Esophagus muscularis mucosa (tissue), 4 donors: Measurements from ENCODE around the gene IQCN. TPM values are rescaled to one million over a fixed set of nuclear protein-coding genes. Genes with fewer than 3 reads are reported as not detected.

Experiments
- DNase-seq: peaks from one replicate; pipeline ENCODE4 v3.0.0-alpha.2; 2017; ENCODE audit errors: extremely low spot score
- H3K27ac ChIP-seq, 4 donors: fragments of 200-600 bp; sonication (generic); replicated peaks in 1 of 4; 1 replicate in 3 of 4; 2 replicates in 1 of 4; pipeline ENCODE4 v1.5.1; 2016 to 2019; ENCODE audit warnings: mild to moderate bottlenecking in 1 of 4
- H3K27me3 ChIP-seq, 4 donors: fragments of 200-600 bp; sonication (generic); one replicate each; pipeline versions ENCODE4 v1.5.1 to v1.6.0; 2016 to 2019
- H3K36me3 ChIP-seq, 4 donors: fragments of 200-600 bp; sonication (generic); one replicate each; pipeline ENCODE4 v1.5.1; 2016 to 2019
- H3K4me1 ChIP-seq, 4 donors: fragments of 200-600 bp; sonication (generic); one replicate each; pipeline ENCODE4 v1.5.1; 2016 to 2019
- H3K4me3 ChIP-seq, 4 donors: fragments of 200-600 bp; sonication (generic); 1 replicate in 2 of 4; 2 replicates in 2 of 4; pipeline ENCODE4 v1.5.1; 2016 to 2019; ENCODE audit warnings: mild to moderate bottlenecking in 4 of 4, moderate library complexity in 1 of 4
- H3K9me3 ChIP-seq, 4 donors: fragments of 200-600 bp; sonication (generic); 1 replicate in 3 of 4; 2 replicates in 1 of 4; pipeline ENCODE4 v1.5.1; 2016 to 2019
- EP300 ChIP-seq: sonication (generic); formaldehyde crosslinking; IDR thresholded peaks from one replicate; pipeline ENCODE4 v1.6.1; 2017; ENCODE audit warnings: antibody characterized with exemption
- POLR2A ChIP-seq: fragments of 450-650 bp; IDR thresholded peaks from one replicate; pipeline ENCODE4 v1.6.1; 2017; ENCODE audit warnings: antibody characterized with exemption, moderate library complexity, mild to moderate bottlenecking, low read depth
- POLR2AphosphoS5 ChIP-seq, 2 donors: sonication (generic); formaldehyde crosslinking; IDR thresholded peaks; one replicate each; pipeline ENCODE4 v1.6.1; 2017; ENCODE audit warnings: antibody characterized with exemption in 2 of 2
- WGBS: methylation state at CpG from one replicate; pipeline ENCODE4 v1.1.5; 2018; 5-methylcytosine and 5-hydroxymethylcytosine counted together
- intact Hi-C: fragments of 100-400 bp; cut with DNase I; formaldehyde crosslinking; loops from one replicate; pipeline ENCODE4 v1.15.1; 2023
- total RNA-seq, 4 donors: library from RNA; depleted of rRNA; stranded (reverse); fragments of >200 nt; gene quantifications; one replicate each; pipeline versions ENCODE4 v1.1.0 to v1.2.1, GENCODE V29; 2016
- TF ChIP-seq, protein P1 (sequence below), 3 experiments: fragments of 200-600 bp in 2 of 3; fragments of 450-650 bp in 1 of 3; sonication (generic) in 2 of 3; IDR thresholded peaks; one replicate each; pipeline ENCODE4 v1.5.1; 2017 to 2019; ENCODE audit warnings: antibody characterized with exemption in 3 of 3, mild to moderate bottlenecking in 2 of 3, moderate library complexity in 1 of 3

IQCN gene, protein sequence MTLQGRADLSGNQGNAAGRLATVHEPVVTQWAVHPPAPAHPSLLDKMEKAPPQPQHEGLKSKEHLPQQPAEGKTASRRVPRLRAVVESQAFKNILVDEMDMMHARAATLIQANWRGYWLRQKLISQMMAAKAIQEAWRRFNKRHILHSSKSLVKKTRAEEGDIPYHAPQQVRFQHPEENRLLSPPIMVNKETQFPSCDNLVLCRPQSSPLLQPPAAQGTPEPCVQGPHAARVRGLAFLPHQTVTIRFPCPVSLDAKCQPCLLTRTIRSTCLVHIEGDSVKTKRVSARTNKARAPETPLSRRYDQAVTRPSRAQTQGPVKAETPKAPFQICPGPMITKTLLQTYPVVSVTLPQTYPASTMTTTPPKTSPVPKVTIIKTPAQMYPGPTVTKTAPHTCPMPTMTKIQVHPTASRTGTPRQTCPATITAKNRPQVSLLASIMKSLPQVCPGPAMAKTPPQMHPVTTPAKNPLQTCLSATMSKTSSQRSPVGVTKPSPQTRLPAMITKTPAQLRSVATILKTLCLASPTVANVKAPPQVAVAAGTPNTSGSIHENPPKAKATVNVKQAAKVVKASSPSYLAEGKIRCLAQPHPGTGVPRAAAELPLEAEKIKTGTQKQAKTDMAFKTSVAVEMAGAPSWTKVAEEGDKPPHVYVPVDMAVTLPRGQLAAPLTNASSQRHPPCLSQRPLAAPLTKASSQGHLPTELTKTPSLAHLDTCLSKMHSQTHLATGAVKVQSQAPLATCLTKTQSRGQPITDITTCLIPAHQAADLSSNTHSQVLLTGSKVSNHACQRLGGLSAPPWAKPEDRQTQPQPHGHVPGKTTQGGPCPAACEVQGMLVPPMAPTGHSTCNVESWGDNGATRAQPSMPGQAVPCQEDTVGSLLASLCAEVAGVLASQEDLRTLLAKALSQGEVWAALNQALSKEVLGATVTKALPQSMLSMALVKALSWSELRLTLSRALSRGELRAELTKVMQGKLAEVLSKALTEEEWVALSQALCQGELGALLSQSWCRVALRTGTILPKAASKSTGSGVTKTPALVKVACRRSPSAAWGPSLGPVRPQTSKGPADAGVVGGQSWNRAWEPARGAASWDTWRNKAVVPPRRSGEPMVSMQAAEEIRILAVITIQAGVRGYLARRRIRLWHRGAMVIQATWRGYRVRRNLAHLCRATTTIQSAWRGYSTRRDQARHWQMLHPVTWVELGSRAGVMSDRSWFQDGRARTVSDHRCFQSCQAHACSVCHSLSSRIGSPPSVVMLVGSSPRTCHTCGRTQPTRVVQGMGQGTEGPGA (N-terminal part only)
- 1 to 10 TPM in 3 of 4 donors, under 1 TPM in 1; 0.52 to 2.5 (median 1.3) TPM for total RNA-seq

DNA sequence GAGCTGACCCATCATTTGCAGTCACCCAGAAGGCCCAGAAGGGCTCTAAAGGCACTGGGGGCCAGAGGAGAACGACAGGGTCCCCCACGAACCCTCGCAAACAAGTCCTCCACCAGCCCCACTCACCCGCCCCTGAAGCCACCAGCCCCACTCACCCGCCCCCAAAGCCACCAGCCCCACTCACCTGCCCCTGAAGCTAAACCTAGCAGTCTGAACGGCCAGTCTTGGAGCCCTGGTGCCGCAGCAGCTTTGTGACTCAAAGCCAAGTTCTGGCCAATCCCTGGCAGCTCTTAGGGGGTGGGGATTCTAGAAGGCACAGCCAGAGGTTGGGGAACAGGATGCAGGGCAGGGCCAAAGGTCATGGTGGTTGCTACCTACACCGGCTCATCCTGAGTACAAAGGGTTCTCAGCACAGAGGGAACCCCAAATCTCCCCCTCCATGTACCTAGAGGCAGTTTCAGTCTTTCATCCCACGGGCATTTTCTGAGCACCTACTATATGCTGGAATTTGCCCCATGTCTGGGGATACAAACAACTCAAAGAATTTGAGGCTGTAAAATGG lies at the start of gene IQCN:
Gene IQCN, minus strand, starts transcription at position 234 of the 562 bp plus-strand sequence. CDS start 4,974 bp downstream, outside the sequence.
- H3K4me1 ChIP-seq: peaks cover 45 to 75% (median 69%) of the 10 kb centered on the region in 4 donors
- peak within 1 kb of the TSS; percentile 5 to 24 (median 16) for H3K4me3 ChIP-seq
- no peak for DNase-seq
- no peaks in the 10 kb centered on the region for H3K27me3 ChIP-seq
- peak within 1 kb of the TSS; percentile 78 to 100 (median 100) for H3K27ac ChIP-seq
- H3K9me3 ChIP-seq: no peaks in the 10 kb centered on the region
- WGBS: 75% methylated on average over 6 of the region's 9 CpGs
- intact Hi-C loops: loop anchor here (5.0 kb wide), 1 partner anchor 68 kb away; the partner anchor contains the start of gene PGPEP1
- no peak for TF ChIP-seq POLR2A
- TF ChIP-seq, protein P1, sequence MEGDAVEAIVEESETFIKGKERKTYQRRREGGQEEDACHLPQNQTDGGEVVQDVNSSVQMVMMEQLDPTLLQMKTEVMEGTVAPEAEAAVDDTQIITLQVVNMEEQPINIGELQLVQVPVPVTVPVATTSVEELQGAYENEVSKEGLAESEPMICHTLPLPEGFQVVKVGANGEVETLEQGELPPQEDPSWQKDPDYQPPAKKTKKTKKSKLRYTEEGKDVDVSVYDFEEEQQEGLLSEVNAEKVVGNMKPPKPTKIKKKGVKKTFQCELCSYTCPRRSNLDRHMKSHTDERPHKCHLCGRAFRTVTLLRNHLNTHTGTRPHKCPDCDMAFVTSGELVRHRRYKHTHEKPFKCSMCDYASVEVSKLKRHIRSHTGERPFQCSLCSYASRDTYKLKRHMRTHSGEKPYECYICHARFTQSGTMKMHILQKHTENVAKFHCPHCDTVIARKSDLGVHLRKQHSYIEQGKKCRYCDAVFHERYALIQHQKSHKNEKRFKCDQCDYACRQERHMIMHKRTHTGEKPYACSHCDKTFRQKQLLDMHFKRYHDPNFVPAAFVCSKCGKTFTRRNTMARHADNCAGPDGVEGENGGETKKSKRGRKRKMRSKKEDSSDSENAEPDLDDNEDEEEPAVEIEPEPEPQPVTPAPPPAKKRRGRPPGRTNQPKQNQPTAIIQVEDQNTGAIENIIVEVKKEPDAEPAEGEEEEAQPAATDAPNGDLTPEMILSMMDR (IDR thresholded peaks at IDR 0.05): no peak
- TF ChIP-seq EP300: no peak
- TF ChIP-seq POLR2AphosphoS5 (IDR thresholded peaks at IDR 0.05): no peak
- peaks cover 4 to 23% (median 11%) of the 10 kb centered on the region in 4 donors for H3K36me3 ChIP-seq

- peak within 1 kb of the TSS; percentile 64 to 84 (median 80) for H3K4me3 ChIP-seq
- TF ChIP-seq EP300: no peak
- TF ChIP-seq, protein P1 (IDR thresholded peaks at IDR 0.05): peak in 2 of 3 experiments; percentile 23 to 33
- peak; percentile 91 to 98 for TF ChIP-seq POLR2AphosphoS5 (IDR thresholded peaks at IDR 0.05)
- TF ChIP-seq POLR2A: peak; percentile 66
- DNase-seq: peak; percentile 99
- intact Hi-C loops: loop anchor here (1.0 to 10.0 kb wide), 3 partner anchors 16 to 118 kb away; partner anchors contain the start of gene RAB3A
- peak within 1 kb of the TSS; percentile 88 to 93 (median 92) for H3K27ac ChIP-seq
- no peaks in the 10 kb centered on the region for H3K36me3 ChIP-seq
- H3K9me3 ChIP-seq: no peaks in the 10 kb centered on the region
- H3K27me3 ChIP-seq: no peaks in the 10 kb centered on the region
- WGBS: under 1% methylated on average over 25 of the region's 75 CpGs
- peaks cover 51 to 63% (median 59%) of the 10 kb centered on the region in 4 donors for H3K4me1 ChIP-seq
Observed at GRCh38 chr19:18322759-18323460, 48.7 kb upstream of the IQCN start, which contains the start of gene LSM4. TSS of gene LSM4 (minus strand) at chr19:18323076. CDS start at chr19:18323020, 56 bp downstream.

DNA sequence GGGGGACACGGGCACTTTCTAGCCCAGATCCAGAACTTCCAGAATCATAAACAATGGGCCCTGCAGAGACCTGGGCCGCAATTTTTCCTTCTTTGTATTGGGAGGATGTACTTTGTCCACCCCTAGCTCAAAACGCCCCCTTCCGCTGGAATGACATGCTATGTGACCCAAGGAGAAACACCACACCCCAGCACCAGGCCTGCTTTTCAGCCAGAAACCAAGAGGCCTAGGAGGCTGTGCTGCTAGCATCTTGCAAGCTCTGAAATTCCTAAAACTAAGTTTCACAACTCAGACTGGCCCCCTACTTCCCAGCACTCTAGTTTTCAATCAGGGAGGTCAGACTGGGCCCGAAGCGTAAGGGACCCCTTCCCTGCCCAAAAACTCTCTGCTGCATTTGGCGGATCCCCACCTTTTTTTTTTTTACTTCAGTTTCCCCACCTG lies 48.1 kb upstream of the IQCN start:
- no peak for DNase-seq
- Histone ChIP-seq H3K4me1 (peaks cover 52 to 67% (median 61%) of the 10 kb centered on the region in 4 donors), H3K9me3 (no peaks in the 10 kb centered on the region), H3K36me3 (no peaks in the 10 kb centered on the region), H3K4me3 (peak overlapping the region; percentile 64 to 84 (median 80)), H3K27ac (peak overlapping the region; percentile 88 to 93 (median 92)), H3K27me3 (no peaks in the 10 kb centered on the region)
- intact Hi-C loops: loop anchor here (2.0 to 10.0 kb wide), 2 partner anchors 44 to 118 kb away; partner anchors contain the start of gene RAB3A
- TF ChIP-seq EP300 (no peak), POLR2AphosphoS5 (IDR thresholded peaks at IDR 0.05) (no peak), POLR2A (no peak)
- TF ChIP-seq, protein P1 (IDR thresholded peaks at IDR 0.05): no peak
- WGBS: 2% methylated on average over 7 of the region's 7 CpGs
